HG03558 (cell line): ENCODE data around the gene CD320.

Experiments
- ATAC-seq: cut with Tn5 transposase; IDR thresholded peaks from one replicate; pipeline ENCODE4 v1.9.1; 2021; ENCODE audit warnings: moderate number of reproducible peaks; ENCODE audit not compliant: unreplicated experiment; ENCODE audit errors: extremely low read depth

CD320 gene

DNA sequence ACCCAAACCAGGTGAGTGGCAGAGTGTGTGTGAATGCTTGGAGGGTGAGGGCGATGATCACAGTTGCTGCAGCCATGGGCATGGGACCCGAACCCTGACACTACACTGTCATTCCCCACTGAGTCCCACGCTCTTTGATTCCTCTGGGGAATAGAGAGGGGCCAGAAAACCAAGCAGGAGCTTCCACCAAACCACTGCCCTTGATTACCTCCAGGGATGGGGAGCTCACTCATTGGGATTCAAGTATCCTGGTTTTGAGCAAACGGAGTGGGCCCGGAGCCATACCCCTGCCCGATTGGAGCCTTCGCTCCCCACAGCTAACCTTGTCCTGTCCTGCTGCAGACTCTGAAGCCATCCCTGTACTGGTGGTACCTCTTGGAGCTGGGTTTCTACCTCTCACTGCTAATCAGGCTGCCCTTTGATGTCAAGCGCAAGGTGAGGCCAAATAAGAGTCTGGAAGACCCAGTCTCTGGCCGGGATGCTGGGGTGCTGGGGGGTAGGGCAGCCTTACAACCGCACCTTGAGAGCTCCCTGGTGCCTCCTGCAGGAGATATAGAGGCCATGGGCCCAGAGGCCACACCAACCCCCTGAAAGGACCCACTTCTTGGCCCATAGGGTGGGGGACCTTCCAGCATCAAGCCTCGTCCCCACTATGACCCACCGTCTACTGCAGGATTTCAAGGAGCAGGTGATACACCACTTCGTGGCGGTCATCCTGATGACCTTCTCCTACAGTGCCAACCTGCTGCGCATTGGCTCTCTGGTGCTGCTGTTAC is 51.7 kb downstream of the CD320 start:
- ATAC-seq: no peak

DNA sequence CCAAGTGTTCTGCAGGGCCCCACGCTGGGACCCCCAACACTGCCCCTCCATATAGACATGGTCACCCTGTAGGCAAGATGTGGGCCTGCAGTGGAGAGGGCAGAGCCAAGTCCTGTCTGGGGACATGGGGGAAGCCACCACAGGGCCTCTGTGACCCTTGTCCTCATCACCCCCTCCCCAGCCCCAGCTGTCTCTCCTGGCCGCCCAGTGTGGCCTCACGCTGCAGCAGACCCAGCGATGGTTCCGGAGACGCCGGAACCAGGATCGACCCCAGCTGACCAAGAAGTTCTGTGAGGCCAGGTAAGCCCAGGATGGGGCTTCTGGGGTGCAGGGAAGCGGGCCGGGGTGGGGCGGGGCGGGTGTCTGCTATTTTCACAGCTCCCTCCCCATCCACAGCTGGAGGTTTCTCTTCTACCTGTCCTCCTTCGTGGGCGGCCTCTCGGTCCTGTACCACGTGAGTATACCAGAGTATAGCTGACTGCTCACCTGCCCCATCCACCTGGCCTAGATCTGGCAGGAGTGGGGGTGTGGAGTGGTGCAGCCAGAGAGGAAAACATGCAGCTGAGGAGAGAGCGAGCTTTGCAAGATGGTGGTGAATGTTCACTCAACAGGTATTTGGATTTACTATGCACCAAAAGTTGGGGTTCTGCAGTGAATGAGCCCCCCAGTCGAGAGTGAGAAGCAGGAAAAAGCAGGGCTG is 52.6 kb downstream of the CD320 start:
- ATAC-seq: no peak

DNA sequence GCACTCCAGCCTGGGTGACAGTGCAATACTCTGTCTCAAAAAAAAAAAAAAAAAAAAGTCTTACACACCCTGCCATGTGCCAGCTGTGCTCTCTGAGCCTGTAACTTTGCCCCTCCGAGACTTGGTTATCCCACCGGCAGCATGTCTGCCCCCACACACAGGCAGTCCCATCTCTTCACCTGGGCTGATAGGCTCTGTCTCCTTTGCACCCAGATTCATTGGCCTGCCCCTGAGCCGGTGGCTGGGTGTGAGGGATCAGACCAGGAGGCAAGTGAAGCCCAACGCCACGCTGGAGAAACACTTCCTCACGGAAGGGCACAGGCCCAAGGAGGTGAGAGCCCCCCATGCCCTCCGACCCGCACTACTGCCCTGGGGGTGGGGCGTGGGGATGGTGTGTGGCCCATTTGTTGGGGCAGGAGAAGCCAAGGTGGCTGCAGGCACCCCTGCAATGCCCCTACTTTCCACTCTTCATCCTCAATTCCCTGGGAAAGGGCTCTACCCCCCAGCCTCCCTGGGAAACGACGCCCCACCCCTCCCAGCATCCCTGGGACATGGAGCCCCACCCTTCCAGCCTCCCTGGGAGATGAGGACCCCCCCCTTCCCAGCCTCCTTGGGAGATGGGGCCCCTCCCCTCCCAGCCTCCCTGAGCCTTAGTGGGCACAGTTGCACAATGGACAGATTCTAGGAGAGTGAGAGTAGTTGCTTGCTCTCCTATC is 53.7 kb downstream of the CD320 start:
- no peak for ATAC-seq

DNA sequence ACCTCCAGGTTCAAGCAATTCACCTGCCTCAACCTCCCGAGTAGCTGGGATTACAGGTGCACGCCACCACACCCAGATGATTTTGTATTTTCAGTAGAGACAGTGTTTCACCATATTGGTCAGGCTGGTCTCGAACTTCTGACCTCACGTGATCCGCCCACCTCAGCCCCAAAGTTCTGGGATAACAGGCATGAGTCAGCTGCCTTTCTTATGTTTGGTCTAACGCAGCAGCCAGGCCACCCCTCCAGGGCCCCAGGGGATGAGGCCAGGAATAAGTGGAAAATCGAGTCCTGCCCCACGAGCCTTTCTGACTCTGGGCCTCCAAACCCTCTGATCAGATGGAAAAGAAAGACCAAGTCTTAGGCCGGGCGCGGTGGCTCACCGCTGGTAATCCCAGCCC is 54.5 kb downstream of the CD320 start:
- ATAC-seq: no peak

DNA sequence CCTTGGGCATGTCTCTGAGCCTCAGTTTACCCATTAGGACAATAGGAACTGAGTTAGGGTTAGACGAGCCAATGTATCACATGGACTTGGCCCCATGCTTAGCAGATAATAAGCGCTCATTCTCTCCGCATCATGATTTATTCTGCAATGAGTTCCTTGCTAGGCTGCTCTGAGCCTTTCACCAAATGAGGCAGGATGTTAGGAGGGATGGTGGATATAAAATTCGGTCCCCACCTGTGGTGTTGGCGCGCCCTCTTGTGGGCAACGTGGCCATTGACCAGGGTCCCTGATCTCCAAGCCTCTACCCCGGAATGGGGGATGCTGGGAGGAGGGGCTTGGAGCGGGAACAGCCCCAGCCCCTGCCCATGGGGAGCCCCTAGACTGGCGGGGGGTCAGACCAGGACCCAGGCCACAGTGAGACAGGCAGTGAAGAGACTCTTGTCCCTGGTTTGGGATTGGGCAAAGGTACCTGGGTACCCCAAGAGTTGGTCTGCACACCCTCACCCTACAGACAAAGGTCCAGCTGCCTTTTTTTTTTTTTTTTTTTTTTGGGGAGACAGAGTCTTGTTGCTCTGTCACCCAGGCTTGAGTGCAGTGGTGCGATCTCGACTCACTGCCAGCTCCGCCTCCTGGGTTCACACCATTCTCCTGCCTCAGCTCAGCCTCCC is 55.1 kb downstream of the CD320 start:
- no peak for ATAC-seq
